Mesenchymal stem cell (in vitro differentiated cells and primary cell): Measurements from ENCODE around the gene CLEC16A.

Experiments
- DNase-seq: peaks from one replicate; pipeline ENCODE4 v3.0.0-alpha.2; 2013
- H2AFZ ChIP-seq: one replicate; pipeline ENCODE4 v1.6.1; 2013; ENCODE audit warnings: low read depth, mild to moderate bottlenecking, control low read depth, inconsistent platforms, low read length, moderate library complexity
- H2AK5ac ChIP-seq: 2 replicates; pipeline ENCODE4 v1.6.1; 2013; ENCODE audit warnings: low read length, moderate library complexity, mild to moderate bottlenecking, inconsistent platforms; ENCODE audit not compliant: severe bottlenecking
- H2BK120ac ChIP-seq: one replicate; pipeline ENCODE4 v1.6.1; 2013; ENCODE audit warnings: low read depth, mild to moderate bottlenecking, inconsistent platforms, low read length, moderate library complexity
- H2BK12ac ChIP-seq, 2 experiments: one replicate each; pipeline ENCODE4 v1.6.1; 2013; ENCODE audit warnings: inconsistent platforms in 2 of 2, low read length in 2 of 2, mild to moderate bottlenecking in 2 of 2, moderate library complexity in 2 of 2, control low read depth in 1 of 2
- H2BK15ac ChIP-seq: one replicate; pipeline ENCODE4 v1.6.1; 2013; ENCODE audit warnings: mild to moderate bottlenecking, low read depth, inconsistent platforms; ENCODE audit not compliant: poor library complexity, severe bottlenecking
- H2BK5ac ChIP-seq: 2 replicates; pipeline ENCODE4 v1.6.1; 2013; ENCODE audit warnings: low read depth, mild to moderate bottlenecking, low read length, control low read depth, inconsistent platforms; ENCODE audit not compliant: poor library complexity, severe bottlenecking
- H3K14ac ChIP-seq, 2 experiments: one replicate each; pipeline ENCODE4 v1.6.1; 2013; ENCODE audit warnings: inconsistent platforms in 2 of 2, low read length in 2 of 2, control low read depth in 1 of 2, mild to moderate bottlenecking in 1 of 2, moderate library complexity in 1 of 2
- H3K18ac ChIP-seq, 2 experiments: one replicate each; pipeline ENCODE4 v1.6.1; 2013; ENCODE audit warnings: inconsistent platforms in 2 of 2, low read length in 2 of 2, control low read depth in 1 of 2, low read depth in 1 of 2, mild to moderate bottlenecking in 1 of 2
- H3K23ac ChIP-seq, 2 experiments: one replicate each; pipeline ENCODE4 v1.6.1; 2013; ENCODE audit warnings: inconsistent platforms in 2 of 2, low read length in 2 of 2, mild to moderate bottlenecking in 2 of 2, moderate library complexity in 2 of 2, control low read depth in 1 of 2
- H3K27ac ChIP-seq: 2 replicates; pipeline ENCODE4 v1.5.1; 2013; ENCODE audit warnings: mild to moderate bottlenecking, moderate library complexity, low read length, control low read depth, inconsistent platforms; ENCODE audit not compliant: poor library complexity, severe bottlenecking
- H3K27me3 ChIP-seq, 2 experiments: 2 replicates each; pipeline versions ENCODE4 v1.6.1 to v1.7.0; 2013; ENCODE audit warnings: low read length in 2 of 2, mild to moderate bottlenecking in 2 of 2, moderate library complexity in 2 of 2, control low read depth in 1 of 2, inconsistent platforms in 1 of 2; ENCODE audit not compliant: control insufficient read depth in 1 of 2, insufficient read depth in 1 of 2
- H3K36me3 ChIP-seq, 2 experiments: 2 replicates each; pipeline versions ENCODE4 v1.6.1 to v1.7.0; 2013; ENCODE audit warnings: low read length in 2 of 2, control low read depth in 1 of 2, inconsistent platforms in 1 of 2, low read depth in 1 of 2, mild to moderate bottlenecking in 1 of 2; ENCODE audit not compliant: insufficient read depth in 2 of 2, control insufficient read depth in 1 of 2
- H3K4ac ChIP-seq, 2 experiments: one replicate each; pipeline ENCODE4 v1.6.1; 2013; ENCODE audit warnings: inconsistent platforms in 2 of 2, low read length in 2 of 2, mild to moderate bottlenecking in 2 of 2, moderate library complexity in 2 of 2, control low read depth in 1 of 2, low read depth in 1 of 2
- H3K4me1 ChIP-seq: 2 replicates; pipeline ENCODE4 v1.6.1; 2013; ENCODE audit warnings: low read depth, low read length, control low read depth; ENCODE audit not compliant: control insufficient read depth, insufficient read depth
- H3K4me2 ChIP-seq: 2 replicates; pipeline ENCODE4 v1.6.1; 2013; ENCODE audit warnings: low read length, mild to moderate bottlenecking, inconsistent platforms; ENCODE audit not compliant: poor library complexity, severe bottlenecking
- H3K4me3 ChIP-seq, 2 experiments: 2 replicates each; pipeline versions ENCODE4 v1.5.1 to v1.7.0; 2013; ENCODE audit warnings: low read length in 2 of 2, mild to moderate bottlenecking in 2 of 2, control low read depth in 1 of 2, low read depth in 1 of 2; ENCODE audit not compliant: insufficient read depth in 1 of 2
- H3K79me1 ChIP-seq: replicated peaks from 2 replicates; pipeline ENCODE4 v1.6.1; 2013; ENCODE audit warnings: mild to moderate bottlenecking, control low read depth, low read length, inconsistent platforms; ENCODE audit not compliant: poor library complexity, severe bottlenecking
- H3K9ac ChIP-seq: 2 replicates; pipeline ENCODE4 v1.7.0; 2013; ENCODE audit warnings: mild to moderate bottlenecking, low read length, moderate library complexity
- H3K9me3 ChIP-seq: 2 replicates; pipeline ENCODE4 v1.7.0; 2013; ENCODE audit warnings: mild to moderate bottlenecking, low read length; ENCODE audit not compliant: control insufficient read depth
- H4K8ac ChIP-seq: one replicate; pipeline ENCODE4 v1.6.1; 2013; ENCODE audit warnings: inconsistent platforms, mild to moderate bottlenecking, low read length, moderate library complexity
- H4K91ac ChIP-seq: one replicate; pipeline ENCODE4 v1.6.1; 2013; ENCODE audit warnings: mild to moderate bottlenecking, low read length, inconsistent platforms
- WGBS: methylation state at CpG from one replicate; pipeline ENCODE4 v1.1.7; 2013; ENCODE audit warnings: mixed read lengths; 5-methylcytosine and 5-hydroxymethylcytosine counted together

The CLEC16A gene

DNA sequence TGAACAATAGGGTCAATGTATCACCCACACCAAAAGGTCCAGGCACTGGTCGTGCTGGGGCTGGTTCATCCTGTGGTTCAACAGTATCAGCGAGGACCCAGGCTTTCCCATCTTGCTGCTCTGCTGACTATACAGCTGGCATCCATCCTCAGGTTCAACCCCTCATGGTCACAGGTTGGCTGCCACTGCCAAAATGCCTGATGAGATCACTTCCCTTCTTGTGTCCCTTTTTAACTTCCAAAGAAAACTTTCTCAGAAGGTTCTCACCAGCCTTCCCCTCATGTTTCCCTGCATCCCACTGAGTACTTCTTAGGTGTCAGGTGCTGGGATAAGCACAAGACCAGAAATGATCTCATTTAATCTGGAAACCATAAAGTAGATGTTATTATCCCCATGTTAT is 25.7 kb downstream of the CLEC16A start:
- H2AFZ ChIP-seq, result no peak overlapping the region
- 95% methylated on average over 2 of the region's 2 CpGs for WGBS
- peak overlapping the region; percentile 49 for H2BK15ac ChIP-seq
- H3K4me2 ChIP-seq, result no peak overlapping the region
- no peaks in the 10 kb centered on the region for H3K27me3 ChIP-seq
- no peak overlapping the region for H3K27ac ChIP-seq
- no peak overlapping the region for H4K8ac ChIP-seq
- H3K79me1 ChIP-seq, result peaks cover 25% of the 10 kb centered on the region
- H2BK120ac ChIP-seq, result no peak overlapping the region
- no peak overlapping the region for H3K18ac ChIP-seq
- H3K4ac ChIP-seq, result no peak overlapping the region
- H4K91ac ChIP-seq, result no peak overlapping the region
- H3K4me3 ChIP-seq, result no peak overlapping the region
- H3K9ac ChIP-seq, result peak overlapping the region; percentile 11
- no peak overlapping the region for H2AK5ac ChIP-seq
- no peak overlapping the region for H2BK12ac ChIP-seq
- DNase-seq, result no peak
- H2BK5ac ChIP-seq, result no peak overlapping the region
- H3K4me1 ChIP-seq, result peaks cover 7% of the 10 kb centered on the region
- no peak overlapping the region for H3K14ac ChIP-seq
- peaks cover 33 to 50% of the 10 kb centered on the region in 2 experiments for H3K36me3 ChIP-seq
- H3K23ac ChIP-seq, result no peak overlapping the region
- no peaks in the 10 kb centered on the region for H3K9me3 ChIP-seq

DNA sequence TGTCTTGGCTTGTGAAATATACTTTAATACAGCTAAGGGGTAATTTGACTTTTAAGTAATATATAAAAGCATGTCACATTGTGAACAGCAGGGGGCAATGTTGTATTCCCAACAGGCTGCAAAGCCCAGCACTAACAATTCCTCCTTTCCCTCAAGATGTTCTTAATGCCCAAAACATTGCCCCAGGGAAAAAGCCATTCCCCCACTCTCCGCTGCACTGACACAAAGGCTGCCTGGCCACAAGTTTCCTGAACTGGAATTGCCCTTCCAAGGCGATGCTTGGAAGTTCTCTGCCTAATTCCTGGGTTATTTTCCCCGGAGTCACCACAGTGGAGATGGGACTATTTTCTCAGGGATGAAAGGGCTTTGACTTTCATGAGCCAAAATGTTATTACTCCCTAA is 27.2 kb downstream of the CLEC16A start:
- peak; percentile 87 for DNase-seq
- WGBS, result 5% methylated on average over 3 of the region's 3 CpGs

DNA sequence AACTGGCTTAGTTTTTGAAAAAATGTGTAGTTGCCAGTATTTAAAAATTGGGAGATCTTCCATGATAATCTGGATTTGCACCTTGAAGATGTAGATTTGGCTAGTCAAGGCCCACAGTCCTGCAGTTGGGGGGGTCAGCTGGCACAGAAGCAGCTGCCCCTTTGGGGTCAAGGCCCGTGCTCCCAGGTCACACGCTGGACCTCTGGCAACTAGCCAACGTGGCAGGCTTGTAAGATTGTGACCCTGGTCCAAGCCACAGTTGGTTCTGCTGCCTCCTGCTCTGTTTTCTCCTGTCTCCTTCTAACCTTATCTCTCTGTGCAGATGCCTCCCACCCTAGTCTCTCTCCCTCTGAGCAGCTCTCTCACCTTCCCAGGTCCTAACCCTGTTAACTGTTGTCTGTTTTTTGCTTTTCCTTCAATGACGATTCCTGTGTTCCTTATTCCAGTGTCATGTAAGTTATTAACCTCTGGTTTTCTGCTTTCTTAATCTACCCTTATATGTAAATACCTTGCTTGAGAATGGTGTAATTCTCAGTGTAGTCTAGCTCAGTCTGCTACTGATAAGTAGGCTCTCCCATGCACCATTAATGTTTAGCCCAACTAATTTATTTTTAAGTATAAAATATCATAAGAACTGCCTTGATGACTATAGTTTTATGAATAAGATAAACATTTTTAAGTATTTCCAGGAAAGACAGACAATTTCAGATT is 27.9 kb downstream of the CLEC16A start:
- H2BK12ac ChIP-seq, result peak overlapping the region; percentile 20 to 90
- H3K9me3 ChIP-seq, result no peaks in the 10 kb centered on the region
- peak overlapping the region; percentile 71 for H4K8ac ChIP-seq
- 56% methylated on average over 3 of the region's 4 CpGs for WGBS
- no peak overlapping the region for H3K4me3 ChIP-seq
- H4K91ac ChIP-seq, result peak overlapping the region; percentile 44
- H3K18ac ChIP-seq, result peak overlapping the region; percentile 52 to 71
- no peak overlapping the region for H2BK5ac ChIP-seq
- no peak overlapping the region for H3K27ac ChIP-seq
- peaks cover 18% of the 10 kb centered on the region for H3K79me1 ChIP-seq
- peaks cover 24 to 54% of the 10 kb centered on the region in 2 experiments for H3K36me3 ChIP-seq
- peak overlapping the region; percentile 63 for H2AK5ac ChIP-seq
- H3K14ac ChIP-seq, result no peak overlapping the region
- H2BK120ac ChIP-seq, result peak overlapping the region; percentile 29
- H3K4me2 ChIP-seq, result no peak overlapping the region
- peak overlapping the region; percentile 23 for H3K9ac ChIP-seq
- peak overlapping the region; percentile 9 to 47 for H3K4ac ChIP-seq
- H2AFZ ChIP-seq, result no peak overlapping the region
- DNase-seq, result no peak
- H3K23ac ChIP-seq, result peak overlapping the region in 1 of 2 experiments; percentile 66
- H2BK15ac ChIP-seq, result no peak overlapping the region
- no peaks in the 10 kb centered on the region for H3K27me3 ChIP-seq
- peaks cover 9% of the 10 kb centered on the region for H3K4me1 ChIP-seq

More for the DNA sequence above, 27.2 kb downstream of the CLEC16A start:
- Histone ChIP-seq H2BK120ac (peak overlapping the region; percentile 24), H3K23ac (no peak overlapping the region), H3K27me3 (no peaks in the 10 kb centered on the region), H3K4me2 (no peak overlapping the region), H3K14ac (no peak overlapping the region), H2BK15ac (no peak overlapping the region), H4K8ac (no peak overlapping the region), H3K18ac (peak overlapping the region in 1 of 2 experiments; percentile 52), H4K91ac (no peak overlapping the region), H3K79me1 (peaks cover 19% of the 10 kb centered on the region), H3K4ac (peak overlapping the region in 1 of 2 experiments; percentile 35), H3K36me3 (peaks cover 28 to 52% of the 10 kb centered on the region in 2 experiments), H3K4me1 (peaks cover 7% of the 10 kb centered on the region), H2AFZ (no peak overlapping the region), H3K4me3 (no peak overlapping the region), H3K27ac (no peak overlapping the region), H3K9me3 (no peaks in the 10 kb centered on the region), H2BK12ac (peak overlapping the region; percentile 43 to 59), H2BK5ac (no peak overlapping the region), H2AK5ac (no peak overlapping the region), H3K9ac (peak overlapping the region; percentile 23)

DNA sequence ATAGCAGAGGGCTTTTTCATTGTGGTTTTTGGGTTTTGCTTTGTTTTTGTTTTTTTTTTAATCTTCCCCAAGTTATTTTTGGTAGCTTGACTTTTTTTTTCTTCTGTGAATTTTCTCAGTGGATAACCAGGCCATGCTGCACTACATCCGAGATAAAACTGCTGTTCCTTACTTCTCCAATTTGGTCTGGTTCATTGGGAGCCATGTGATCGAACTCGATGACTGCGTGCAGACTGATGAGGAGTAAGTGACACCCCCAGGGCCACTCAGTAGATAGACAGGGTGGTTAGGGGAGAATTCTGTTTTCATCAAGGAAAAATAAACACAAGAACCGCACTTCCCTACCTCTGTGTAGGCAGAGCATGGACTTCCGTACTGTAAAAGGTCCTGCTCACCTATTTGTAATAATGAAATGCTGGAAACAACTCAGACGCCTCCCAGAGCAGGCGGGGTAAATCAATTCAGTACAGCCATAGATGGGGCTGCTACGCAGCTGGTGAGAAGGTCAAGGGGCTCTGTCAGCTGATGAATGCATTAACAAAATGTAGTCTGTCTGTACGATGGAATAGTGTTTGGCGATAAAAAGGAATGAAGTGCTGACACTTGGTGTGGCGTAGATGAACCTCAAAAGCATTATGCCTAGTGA is 28.6 kb downstream of the CLEC16A start:
- H3K9me3 ChIP-seq, result no peaks in the 10 kb centered on the region
- no peak overlapping the region for H3K23ac ChIP-seq
- peaks cover 13% of the 10 kb centered on the region for H3K79me1 ChIP-seq
- no peak for DNase-seq
- 92% methylated on average over 12 of the region's 12 CpGs for WGBS
- H2BK120ac ChIP-seq, result no peak overlapping the region
- no peak overlapping the region for H2BK5ac ChIP-seq
- H4K91ac ChIP-seq, result no peak overlapping the region
- H4K8ac ChIP-seq, result no peak overlapping the region
- H3K27me3 ChIP-seq, result no peaks in the 10 kb centered on the region
- H2AFZ ChIP-seq, result no peak overlapping the region
- H3K14ac ChIP-seq, result no peak overlapping the region
- no peak overlapping the region for H3K9ac ChIP-seq
- no peak overlapping the region for H2BK15ac ChIP-seq
- H3K4me2 ChIP-seq, result no peak overlapping the region
- peak overlapping the region in 1 of 2 experiments; percentile 35 for H3K4ac ChIP-seq
- H3K36me3 ChIP-seq, result peaks cover 29 to 52% of the 10 kb centered on the region in 2 experiments
- H3K4me1 ChIP-seq, result peaks cover 9% of the 10 kb centered on the region
- no peak overlapping the region for H2AK5ac ChIP-seq
- peak overlapping the region in 1 of 2 experiments; percentile 29 for H2BK12ac ChIP-seq
- H3K18ac ChIP-seq, result peak overlapping the region in 1 of 2 experiments; percentile 25
- no peak overlapping the region for H3K4me3 ChIP-seq
- H3K27ac ChIP-seq, result no peak overlapping the region
